HG03135 (cell line): ENCODE results near the gene ARHGEF19.

Source experiments
- ATAC-seq: cut with Tn5 transposase; IDR thresholded peaks from one replicate; pipeline ENCODE4 v1.9.1; 2021; ENCODE audit warnings: mild to moderate bottlenecking, moderate library complexity; ENCODE audit not compliant: unreplicated experiment

Gene ARHGEF19

GRCh38 chr1:16151196-16151994, 61.1 kb downstream of the ARHGEF19 start:
- ATAC-seq, result no peak

DNA sequence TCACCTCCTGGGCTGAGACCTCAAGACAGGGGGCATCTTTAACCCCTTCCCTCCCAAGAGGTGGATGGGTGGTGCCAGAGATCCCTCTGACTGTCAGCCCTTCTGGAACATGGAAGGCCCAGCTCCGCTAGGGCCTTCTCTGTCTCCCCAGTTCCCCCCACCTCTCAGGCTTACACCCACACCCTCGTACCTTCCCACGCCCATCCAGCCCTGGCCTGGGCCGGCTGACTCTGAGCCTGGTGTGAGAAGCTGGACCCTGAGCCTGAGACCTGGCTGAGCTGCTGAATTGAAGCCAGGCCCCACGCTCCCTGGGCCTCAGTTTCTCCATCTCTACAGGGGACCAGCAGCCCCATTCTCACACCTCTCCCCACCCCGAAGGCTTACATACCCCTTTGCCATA, 61.9 kb downstream of the ARHGEF19 start:
- no peak for ATAC-seq

GRCh38 chr1:16149702-16150488, 62.6 kb downstream of the ARHGEF19 start:
- no peak for ATAC-seq

DNA sequence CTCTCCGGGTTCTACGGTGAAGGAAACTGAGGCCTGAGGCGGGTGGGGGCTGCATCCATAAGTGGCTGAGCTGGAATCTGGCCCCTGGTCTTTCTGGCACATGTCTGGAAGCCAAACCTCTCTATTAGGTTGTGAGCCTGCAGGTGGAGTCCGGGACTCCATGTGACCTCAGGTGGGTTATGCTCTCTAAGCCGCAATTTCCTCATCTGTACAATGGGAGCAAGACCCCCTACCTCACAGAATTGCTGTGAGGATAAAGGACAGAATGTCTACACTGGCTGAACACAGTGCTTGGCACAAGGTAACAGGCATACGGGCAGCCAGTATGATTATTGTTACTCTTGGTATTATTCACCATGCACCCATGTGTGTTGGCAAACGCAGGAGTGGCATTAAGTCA, 63.3 kb downstream of the ARHGEF19 start:
- no peak for ATAC-seq

DNA sequence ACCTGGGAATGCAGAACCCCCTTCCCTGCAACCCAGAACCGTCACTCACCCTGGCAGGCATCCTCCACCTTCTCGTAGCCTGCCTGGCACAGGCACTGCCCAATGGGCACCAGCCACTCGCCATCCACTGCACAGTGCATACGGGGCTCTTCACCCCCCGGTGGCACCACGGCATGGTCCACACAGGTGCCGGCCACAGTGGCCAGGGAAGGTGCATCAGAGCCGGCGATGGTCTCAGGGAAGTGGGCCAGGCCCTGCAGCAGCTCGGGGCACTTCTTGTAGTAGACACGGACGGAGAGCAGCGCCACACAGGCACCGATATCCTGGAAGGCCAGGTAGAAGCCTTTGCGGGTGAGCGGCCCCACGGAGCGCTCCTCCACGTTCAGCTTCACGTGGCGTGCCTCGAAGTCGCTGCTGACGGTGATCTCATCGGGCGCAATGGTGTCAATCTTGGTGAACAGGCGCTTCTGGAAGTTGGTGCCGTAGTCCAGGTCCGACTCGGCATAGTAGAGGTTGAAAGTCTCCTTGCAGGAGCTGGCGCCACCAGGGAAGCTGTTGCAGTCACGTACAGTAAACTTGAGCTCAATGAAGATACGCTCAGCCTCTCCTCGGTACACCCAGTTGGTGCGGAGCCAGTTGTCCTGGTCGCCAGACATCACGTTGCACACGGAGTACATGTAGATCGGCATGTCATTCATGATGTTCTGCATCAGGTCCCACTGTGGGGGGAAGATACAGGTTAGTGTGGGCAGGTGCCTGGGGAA, 63.9 kb downstream of the ARHGEF19 start:
- ATAC-seq, result no peak
